Measurements from ENCODE around the gene ST6GALNAC4. TPM values are rescaled to one million over a fixed set of nuclear protein-coding genes. Genes with fewer than 3 reads are reported as not detected.

ST6GALNAC4 gene
- total and polyA plus RNA-seq, 2 donors (not counting 1 experiment from before 2014, with no cell fraction given): 80.5 to 199 TPM

DNA sequence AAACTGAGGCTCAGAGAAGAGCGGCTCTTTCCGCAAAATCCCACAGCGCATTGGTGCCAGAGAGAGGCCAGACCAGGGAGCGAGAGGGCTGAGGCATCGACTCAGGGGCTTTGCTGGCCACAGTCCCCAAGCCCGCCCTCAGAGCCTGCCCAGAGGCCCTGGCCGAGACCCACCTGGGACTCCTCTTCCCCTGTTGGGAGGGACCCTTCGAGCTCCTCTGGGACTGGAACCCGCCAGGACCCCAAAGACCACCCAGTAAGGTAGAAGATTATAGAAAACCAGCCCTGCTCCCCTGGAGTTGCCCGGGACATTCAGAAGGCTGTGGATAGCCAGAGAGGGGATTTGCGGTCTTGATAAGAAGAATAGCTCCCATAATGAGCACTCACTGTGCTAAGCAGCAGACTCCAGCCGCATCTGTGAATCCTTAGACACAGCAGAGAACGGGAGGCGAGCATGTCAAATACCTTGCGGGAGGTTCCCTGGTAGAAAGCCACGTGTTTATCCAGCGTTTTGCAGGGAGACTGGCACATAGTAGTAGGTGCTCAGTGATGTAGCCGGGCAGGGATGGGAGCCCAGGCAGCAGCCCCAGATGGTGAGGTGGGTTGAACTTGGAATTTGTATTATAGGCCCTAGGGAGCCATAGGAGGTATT is 38.7 kb downstream of the ST6GALNAC4 start:
- Histone ChIP-seq H3K27ac (ENCODE audit: low read length in 2 of 2) (no peak overlapping the region), H3K4me3 (ENCODE audit: control extremely low read depth in 1 of 5, extremely low read depth in 1 of 5, insufficient read depth in 1 of 5, low read depth in 2 of 5, low read length in 4 of 5) (peak overlapping the region in 1 of 5 experiments; percentile 30), H3K9ac (ENCODE audit: low read length) (no peak overlapping the region), H3K36me3 (replicated peaks in 1 of 2; ENCODE audit: control extremely low read depth in 1 of 2, control insufficient read depth in 1 of 2, extremely low read depth in 1 of 2, insufficient read depth in 2 of 2, low read length in 1 of 2) (no peaks in the 10 kb centered on the region), H3K9me3 (ENCODE audit: control extremely low read depth in 1 of 3, control insufficient read depth in 2 of 3, insufficient read depth in 1 of 3, low read length in 2 of 3) (no peaks in the 10 kb centered on the region), H3K27me3 (replicated peaks in 1 of 4; ENCODE audit: control extremely low read depth in 1 of 4, control insufficient read depth in 3 of 4, insufficient read depth in 4 of 4, low read length in 3 of 4) (peaks cover 0 to 12% (median 3%) of the 10 kb centered on the region in 4 experiments), H4K20me1 (ENCODE audit: control insufficient read depth, insufficient read depth, low read length, poor library complexity, severe bottlenecking) (no peaks in the 10 kb centered on the region), H3K79me2 (ENCODE audit: control insufficient read depth, insufficient read depth, low read length) (peaks cover 4% of the 10 kb centered on the region), H2AFZ (ENCODE audit: insufficient read depth, low read depth, low read length, poor library complexity, severe bottlenecking) (peak overlapping the region; percentile 64), H3K4me1 (ENCODE audit: control insufficient read depth in 2 of 2, insufficient read depth in 2 of 2, low read length in 2 of 2) (peaks cover 21 to 36% of the 10 kb centered on the region in 2 donors), H3K4me2 (replicated peaks; ENCODE audit: low read depth, low read length, poor library complexity, severe bottlenecking) (peak overlapping the region; percentile 79)
- intact Hi-C loops (cut with micrococcal nuclease): no loop called here
- WGBS (ENCODE audit: insufficient coverage): 88% methylated on average over 15 of the region's 18 CpGs
- peak overlapping the region; percentile 32 for H3K27ac Mint-ChIP-seq
- ChIA-PET CTCF (interaction anchor here (1.2 to 1.4 kb wide), 2 partner anchors 9 to 143 kb away, joined by 3 read pairs; partner anchors contain the start of gene TOR2A), POLR2A (no interaction called here)
- peak overlapping the region; percentile 69 for H3K4me3 Mint-ChIP-seq
- peaks cover 26% of the 10 kb centered on the region for H3K4me1 Mint-ChIP-seq
- H3K27me3 Mint-ChIP-seq: no peaks in the 10 kb centered on the region
- no peak for TF ChIP-seq EZH2 (IDR thresholded peaks at IDR 0.05; ENCODE audit: borderline replicate concordance, insufficient read depth, low read depth, low read length, poor library complexity, severe bottlenecking)
- TF ChIP-seq, protein P1, sequence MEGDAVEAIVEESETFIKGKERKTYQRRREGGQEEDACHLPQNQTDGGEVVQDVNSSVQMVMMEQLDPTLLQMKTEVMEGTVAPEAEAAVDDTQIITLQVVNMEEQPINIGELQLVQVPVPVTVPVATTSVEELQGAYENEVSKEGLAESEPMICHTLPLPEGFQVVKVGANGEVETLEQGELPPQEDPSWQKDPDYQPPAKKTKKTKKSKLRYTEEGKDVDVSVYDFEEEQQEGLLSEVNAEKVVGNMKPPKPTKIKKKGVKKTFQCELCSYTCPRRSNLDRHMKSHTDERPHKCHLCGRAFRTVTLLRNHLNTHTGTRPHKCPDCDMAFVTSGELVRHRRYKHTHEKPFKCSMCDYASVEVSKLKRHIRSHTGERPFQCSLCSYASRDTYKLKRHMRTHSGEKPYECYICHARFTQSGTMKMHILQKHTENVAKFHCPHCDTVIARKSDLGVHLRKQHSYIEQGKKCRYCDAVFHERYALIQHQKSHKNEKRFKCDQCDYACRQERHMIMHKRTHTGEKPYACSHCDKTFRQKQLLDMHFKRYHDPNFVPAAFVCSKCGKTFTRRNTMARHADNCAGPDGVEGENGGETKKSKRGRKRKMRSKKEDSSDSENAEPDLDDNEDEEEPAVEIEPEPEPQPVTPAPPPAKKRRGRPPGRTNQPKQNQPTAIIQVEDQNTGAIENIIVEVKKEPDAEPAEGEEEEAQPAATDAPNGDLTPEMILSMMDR (IDR thresholded peaks at IDR 0.05): no peak
- ATAC-seq (ENCODE audit: low read depth) (no peak), DNase-seq (no peak)
- H3K9me3 Mint-ChIP-seq (ENCODE audit: insufficient read depth): no peaks in the 10 kb centered on the region

DNA sequence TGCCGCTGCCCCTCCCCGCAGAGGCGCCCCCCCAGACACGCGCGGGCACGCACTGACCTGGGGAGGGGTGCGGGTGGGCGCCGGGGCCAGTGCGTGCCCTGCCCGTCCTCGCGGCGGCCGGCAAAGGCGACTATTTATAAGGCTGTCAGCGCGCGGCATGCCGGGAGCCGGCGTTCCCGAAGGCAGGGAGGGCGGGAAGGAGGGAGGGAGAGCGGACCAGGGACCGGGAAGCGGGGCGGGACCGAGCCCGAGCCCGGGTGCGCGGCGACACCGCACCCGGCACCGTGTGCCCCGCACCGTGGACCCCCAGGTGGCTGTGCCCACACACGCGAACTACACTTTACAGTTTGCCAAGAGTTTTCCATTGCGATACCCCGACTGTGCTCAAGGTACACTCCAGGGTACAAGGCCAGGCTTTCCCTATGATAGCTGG is 39.3 kb downstream of the ST6GALNAC4 start, which contains the start of gene AK1:
Gene AK1 (minus strand): TSS at position 110 of the 433 bp plus-strand sequence. CDS start 3,058 bp downstream, outside the sequence.
- Histone ChIP-seq H3K4me2 (replicated peaks; ENCODE audit: low read depth, low read length, poor library complexity, severe bottlenecking) (peak within 1 kb of the TSS; percentile 79), H2AFZ (ENCODE audit: insufficient read depth, low read depth, low read length, poor library complexity, severe bottlenecking) (peak within 1 kb of the TSS; percentile 64), H3K36me3 (replicated peaks in 1 of 2; ENCODE audit: control extremely low read depth in 1 of 2, control insufficient read depth in 1 of 2, extremely low read depth in 1 of 2, insufficient read depth in 2 of 2, low read length in 1 of 2) (no peaks in the 10 kb centered on the region), H3K79me2 (ENCODE audit: control insufficient read depth, insufficient read depth, low read length) (peaks cover 4% of the 10 kb centered on the region), H3K27me3 (replicated peaks in 1 of 4; ENCODE audit: control extremely low read depth in 1 of 4, control insufficient read depth in 3 of 4, insufficient read depth in 4 of 4, low read length in 3 of 4) (peaks cover 0 to 12% (median 3%) of the 10 kb centered on the region in 4 experiments), H3K27ac (ENCODE audit: low read length in 2 of 2) (no peak within 1 kb of the TSS), H3K9ac (ENCODE audit: low read length) (peak within 1 kb of the TSS; percentile 32), H3K4me3 (ENCODE audit: control extremely low read depth in 1 of 5, extremely low read depth in 1 of 5, insufficient read depth in 1 of 5, low read depth in 2 of 5, low read length in 4 of 5) (peak within 1 kb of the TSS in 3 of 5 experiments; percentile 25 to 34 (median 30)), H4K20me1 (ENCODE audit: control insufficient read depth, insufficient read depth, low read length, poor library complexity, severe bottlenecking) (no peaks in the 10 kb centered on the region), H3K4me1 (ENCODE audit: control insufficient read depth in 2 of 2, insufficient read depth in 2 of 2, low read length in 2 of 2) (peaks cover 21 to 34% of the 10 kb centered on the region in 2 donors), H3K9me3 (ENCODE audit: control extremely low read depth in 1 of 3, control insufficient read depth in 2 of 3, insufficient read depth in 1 of 3, low read length in 2 of 3) (no peaks in the 10 kb centered on the region)
- ATAC-seq (ENCODE audit: low read depth) (peak; percentile 18), DNase-seq (no peak)
- Mint-ChIP-seq H3K27ac (peak within 1 kb of the TSS; percentile 32), H3K9me3 (ENCODE audit: insufficient read depth) (no peaks in the 10 kb centered on the region), H3K4me1 (peaks cover 26% of the 10 kb centered on the region), H3K4me3 (peak within 1 kb of the TSS; percentile 75), H3K27me3 (no peaks in the 10 kb centered on the region)
- 9% methylated on average over 43 of the region's 44 CpGs for WGBS (ENCODE audit: insufficient coverage)
- CTCF ChIA-PET: no interaction called here
- TF ChIP-seq EZH2 (IDR thresholded peaks at IDR 0.05; ENCODE audit: borderline replicate concordance, insufficient read depth, low read depth, low read length, poor library complexity, severe bottlenecking): no peak
- TF ChIP-seq, protein P1 (IDR thresholded peaks at IDR 0.05): no peak
- POLR2A ChIA-PET: no interaction called here
- intact Hi-C loops (cut with micrococcal nuclease): no loop called here

All from B cell (primary cell).